Sigmoid colon (tissue), 4 donors: ENCODE data around the gene NR4A3.

Source experiments
- EP300 ChIP-seq, 4 donors: sonication (generic); formaldehyde crosslinking; IDR thresholded peaks; one replicate each; pipeline ENCODE4 v1.6.1; 2017; ENCODE audit warnings: antibody characterized with exemption in 4 of 4
- POLR2A ChIP-seq, 2 donors: fragments of 450-650 bp; IDR thresholded peaks; one replicate each; pipeline ENCODE4 v1.6.1; 2016; ENCODE audit warnings: antibody characterized with exemption in 2 of 2, mild to moderate bottlenecking in 2 of 2, moderate library complexity in 2 of 2
- TF ChIP-seq, protein P1 (sequence below), 4 experiments: fragments of 450-650 bp in 3 of 4; fragments of 200-600 bp in 1 of 4; IDR thresholded peaks; one replicate each; pipeline ENCODE4 v1.5.1; 2016 to 2019; ENCODE audit warnings: antibody characterized with exemption in 4 of 4, mild to moderate bottlenecking in 3 of 4, moderate library complexity in 2 of 4

- TF ChIP-seq, protein P1, sequence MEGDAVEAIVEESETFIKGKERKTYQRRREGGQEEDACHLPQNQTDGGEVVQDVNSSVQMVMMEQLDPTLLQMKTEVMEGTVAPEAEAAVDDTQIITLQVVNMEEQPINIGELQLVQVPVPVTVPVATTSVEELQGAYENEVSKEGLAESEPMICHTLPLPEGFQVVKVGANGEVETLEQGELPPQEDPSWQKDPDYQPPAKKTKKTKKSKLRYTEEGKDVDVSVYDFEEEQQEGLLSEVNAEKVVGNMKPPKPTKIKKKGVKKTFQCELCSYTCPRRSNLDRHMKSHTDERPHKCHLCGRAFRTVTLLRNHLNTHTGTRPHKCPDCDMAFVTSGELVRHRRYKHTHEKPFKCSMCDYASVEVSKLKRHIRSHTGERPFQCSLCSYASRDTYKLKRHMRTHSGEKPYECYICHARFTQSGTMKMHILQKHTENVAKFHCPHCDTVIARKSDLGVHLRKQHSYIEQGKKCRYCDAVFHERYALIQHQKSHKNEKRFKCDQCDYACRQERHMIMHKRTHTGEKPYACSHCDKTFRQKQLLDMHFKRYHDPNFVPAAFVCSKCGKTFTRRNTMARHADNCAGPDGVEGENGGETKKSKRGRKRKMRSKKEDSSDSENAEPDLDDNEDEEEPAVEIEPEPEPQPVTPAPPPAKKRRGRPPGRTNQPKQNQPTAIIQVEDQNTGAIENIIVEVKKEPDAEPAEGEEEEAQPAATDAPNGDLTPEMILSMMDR (IDR thresholded peaks at IDR 0.05), result no peak
- TF ChIP-seq POLR2A (IDR thresholded peaks at IDR 0.05) (no peak), EP300 (IDR thresholded peaks at IDR 0.05) (no peak)
These were observed 12.8 kb downstream of the NR4A3 start for GRCh38 chr9:99834474-99834873.
